Measurements from ENCODE around the gene NR0B1. TPM values are rescaled to one million over a fixed set of nuclear protein-coding genes. Genes with fewer than 3 reads are reported as not detected.

NR0B1 gene
- total RNA-seq, 1 experiment from 2014 or later = not detected

DNA sequence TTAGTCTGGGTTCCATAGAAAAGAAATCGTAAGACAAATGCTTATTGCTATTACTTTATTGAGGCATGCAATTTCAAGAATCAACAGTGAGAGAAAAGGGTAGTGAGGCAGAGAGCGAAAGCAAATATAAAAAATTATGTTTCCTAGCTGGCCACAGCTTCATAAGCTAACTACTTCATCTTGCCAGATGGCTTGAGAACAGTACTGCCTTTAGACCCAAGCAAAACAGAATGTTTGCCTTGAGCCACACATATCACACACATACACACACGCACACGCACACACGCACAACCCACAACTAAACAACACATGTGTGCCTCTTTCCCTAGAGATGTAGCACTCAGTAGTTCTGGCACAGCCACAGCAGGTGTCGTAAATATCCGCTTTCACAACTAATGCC lies 31.6 kb upstream of the NR0B1 start:
- H3K4me1 Mint-ChIP-seq (ENCODE audit: low read depth, unreplicated experiment) = no peaks in the 10 kb centered on the region
- no TSS peak for BruUV-seq (replicated peaks)
- Histone ChIP-seq H3K36me3 (ENCODE audit: control insufficient read depth, insufficient read depth, low read length) (no peaks in the 10 kb centered on the region), H3K4me3 (ENCODE audit: low read depth, low read length) (no peak overlapping the region), H3K4me1 (no peaks in the 10 kb centered on the region), H3K9me3 (no peaks in the 10 kb centered on the region), H3K27me3 (replicated peaks; ENCODE audit: control insufficient read depth, insufficient read depth, low read length) (no peaks in the 10 kb centered on the region)
- H3K36me3 Mint-ChIP-seq (ENCODE audit: insufficient read depth, unreplicated experiment) = no peaks in the 10 kb centered on the region
- no peak for DNase-seq
- H3K4me3 Mint-ChIP-seq (ENCODE audit: unreplicated experiment) = no peak overlapping the region
- H3K9me3 Mint-ChIP-seq (ENCODE audit: unreplicated experiment) = no peaks in the 10 kb centered on the region
- TF ChIP-seq CTCF (IDR thresholded peaks at IDR 0.05; ENCODE audit: insufficient read depth in 1 of 2, low read depth in 1 of 2, low read length in 1 of 2, severe bottlenecking in 1 of 2, unreplicated experiment in 1 of 2) = no peak
- ChIA-PET POLR2A (no interaction called here), CTCF (no interaction called here)
- peaks cover 7% of the 10 kb centered on the region for H3K27me3 Mint-ChIP-seq (ENCODE audit: insufficient read depth, unreplicated experiment)
- intact Hi-C loops (cut with micrococcal nuclease; ENCODE audit: unreplicated experiment) = no loop called here
- H3K27ac Mint-ChIP-seq (ENCODE audit: unreplicated experiment) = no peak overlapping the region

- POLR2A ChIA-PET = no interaction called here
- no peaks in the 10 kb centered on the region for H3K4me1 Mint-ChIP-seq (ENCODE audit: low read depth, unreplicated experiment)
- peak in 1 of 2 experiments; percentile 0 for DNase-seq
- no peak overlapping the region for H3K4me3 Mint-ChIP-seq (ENCODE audit: unreplicated experiment)
- H3K4me3 ChIP-seq (ENCODE audit: low read depth, low read length) = no peak overlapping the region
- H3K9me3 ChIP-seq = no peaks in the 10 kb centered on the region
- BruUV-seq (replicated peaks) = no TSS peak
- TF ChIP-seq CTCF (IDR thresholded peaks at IDR 0.05; ENCODE audit: insufficient read depth in 1 of 2, low read depth in 1 of 2, low read length in 1 of 2, severe bottlenecking in 1 of 2, unreplicated experiment in 1 of 2) = no peak
- CTCF ChIA-PET = interaction anchor here (1.2 kb wide), 1 partner anchor 179 kb away, joined by 3 read pairs; no protein-coding TSS in a partner anchor
- no peak overlapping the region for H3K27ac Mint-ChIP-seq (ENCODE audit: unreplicated experiment)
- H3K36me3 Mint-ChIP-seq (ENCODE audit: insufficient read depth, unreplicated experiment) = no peaks in the 10 kb centered on the region
- H3K27me3 ChIP-seq (replicated peaks; ENCODE audit: control insufficient read depth, insufficient read depth, low read length) = no peaks in the 10 kb centered on the region
- H3K36me3 ChIP-seq (ENCODE audit: control insufficient read depth, insufficient read depth, low read length) = no peaks in the 10 kb centered on the region
- intact Hi-C loops (cut with micrococcal nuclease; ENCODE audit: unreplicated experiment) = no loop called here
- H3K9me3 Mint-ChIP-seq (ENCODE audit: unreplicated experiment) = no peaks in the 10 kb centered on the region
- H3K27me3 Mint-ChIP-seq (ENCODE audit: insufficient read depth, unreplicated experiment) = peaks cover 2% of the 10 kb centered on the region
- H3K4me1 ChIP-seq = no peaks in the 10 kb centered on the region
Measured at GRCh38 chrX:30327762-30328161, 18.6 kb upstream of the NR0B1 start.

- ChIA-PET POLR2A (no interaction called here), CTCF (no interaction called here)
- Mint-ChIP-seq H3K27me3 (ENCODE audit: insufficient read depth, unreplicated experiment) (no peaks in the 10 kb centered on the region), H3K4me3 (ENCODE audit: unreplicated experiment) (no peak overlapping the region), H3K27ac (ENCODE audit: unreplicated experiment) (no peak overlapping the region), H3K4me1 (ENCODE audit: low read depth, unreplicated experiment) (no peaks in the 10 kb centered on the region), H3K36me3 (ENCODE audit: insufficient read depth, unreplicated experiment) (no peaks in the 10 kb centered on the region), H3K9me3 (ENCODE audit: unreplicated experiment) (no peaks in the 10 kb centered on the region)
- Histone ChIP-seq H3K9me3 (no peaks in the 10 kb centered on the region), H3K4me1 (no peaks in the 10 kb centered on the region), H3K27me3 (replicated peaks; ENCODE audit: control insufficient read depth, insufficient read depth, low read length) (no peaks in the 10 kb centered on the region), H3K4me3 (ENCODE audit: low read depth, low read length) (no peak overlapping the region), H3K36me3 (ENCODE audit: control insufficient read depth, insufficient read depth, low read length) (no peaks in the 10 kb centered on the region)
- DNase-seq = no peak
- no TSS peak for BruUV-seq (replicated peaks)
- TF ChIP-seq CTCF (IDR thresholded peaks at IDR 0.05; ENCODE audit: insufficient read depth in 1 of 2, low read depth in 1 of 2, low read length in 1 of 2, severe bottlenecking in 1 of 2, unreplicated experiment in 1 of 2) = no peak
- intact Hi-C loops (cut with micrococcal nuclease; ENCODE audit: unreplicated experiment) = no loop called here
Measured at GRCh38 chrX:30317308-30317707, 8.1 kb upstream of the NR0B1 start.

Data from Caco-2 (cell line).